Spleen (tissue), 7 donors: ENCODE data around the gene SEC61A2.

Experiments used
- CTCF ChIP-seq, 11 experiments: fragments of 200-600 bp in 7 of 11; fragments of 450-650 bp in 4 of 11; sonication (generic) in 4 of 11; IDR thresholded peaks in 8 of 11; conservative IDR thresholded peaks in 3 of 11; 1 replicate in 7 of 11; 2 replicates in 4 of 11; pipeline versions ENCODE4 v1.4.0 to v1.8.0; 2016 to 2021; ENCODE audit warnings: antibody characterized with exemption in 11 of 11, inconsistent platforms in 4 of 11, mild to moderate bottlenecking in 1 of 11
- POLR2A ChIP-seq, 3 donors: fragments of 450-650 bp; IDR thresholded peaks; one replicate each; pipeline ENCODE4 v1.5.1; 2017; ENCODE audit warnings: antibody characterized with exemption in 3 of 3, mild to moderate bottlenecking in 1 of 3
- POLR2AphosphoS5 ChIP-seq, 3 donors: sonication (generic); formaldehyde crosslinking; IDR thresholded peaks; one replicate each; pipeline ENCODE4 v1.5.1; 2017; ENCODE audit warnings: antibody characterized with exemption in 3 of 3
- donor health status: DM: no; HTN: no; CAD: no; lungs with moderate emphysema.
- donor health status: DM: no; HTN: no; CAD: no.
- donor health status: DM: no; HTN: no; CAD: no.

DNA sequence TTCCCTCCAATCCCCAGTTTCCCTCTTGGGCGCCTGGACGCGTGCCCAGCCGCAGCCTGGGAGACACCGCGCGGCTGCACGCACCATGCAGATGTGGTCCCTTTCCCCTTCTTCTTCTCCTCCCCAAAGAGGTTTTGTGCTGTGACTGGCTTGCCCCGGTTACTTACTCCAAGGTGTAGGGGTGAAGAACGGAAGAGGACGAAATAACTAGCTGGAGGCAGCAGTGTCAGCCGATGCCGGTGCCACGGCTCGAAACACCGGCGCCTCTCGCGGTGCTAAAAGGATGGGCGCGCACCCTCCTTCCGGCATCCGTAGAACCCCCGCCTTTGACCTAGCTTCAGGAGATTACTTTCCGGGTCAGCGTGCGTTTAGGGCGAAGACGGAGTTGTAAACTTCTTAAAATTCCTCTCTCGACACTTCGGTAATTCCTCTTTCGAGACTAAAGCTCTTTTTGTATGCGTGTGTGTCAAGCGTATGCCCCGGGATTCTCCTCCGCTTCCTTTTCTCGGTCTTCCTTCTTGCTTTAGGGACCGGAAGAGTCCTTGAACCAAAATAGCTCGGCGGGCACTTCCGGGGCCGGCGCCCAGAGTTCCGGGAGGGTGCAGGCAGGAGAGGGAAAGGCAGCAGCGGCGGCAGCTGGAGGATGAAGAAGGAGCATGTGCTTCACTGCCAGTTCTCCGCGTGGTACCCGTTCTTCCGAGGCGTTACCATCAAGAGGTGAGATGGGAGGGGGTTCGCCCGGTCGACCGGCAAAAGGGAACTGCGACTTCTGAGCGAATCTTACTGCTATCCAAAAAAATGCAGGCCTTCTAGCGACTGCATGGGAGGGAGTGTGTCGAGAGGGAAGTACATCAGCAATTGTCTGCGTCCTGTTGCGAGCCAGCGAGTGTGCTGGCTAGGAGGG is 66.4 kb downstream of the SEC61A2 start, which contains the start of the genes CDC123 and NUDT5:
- TF ChIP-seq CTCF (IDR thresholded peaks at IDR 0.05 in 8 of 11, conservative IDR thresholded peaks at IDR 0.05 in 3 of 11) = peak in 7 of 11 experiments; percentile 8 to 30 (median 26)
- TF ChIP-seq POLR2A (IDR thresholded peaks at IDR 0.05) = peak in 2 of 3 donors; percentile 12 to 16
- peak; percentile 82 to 87 (median 83) for TF ChIP-seq POLR2AphosphoS5 (IDR thresholded peaks at IDR 0.05)
